Stimulated activated naive CD8-positive, alpha-beta T cell treated with anti-CD3 and anti-CD28 coated beads, Interleukin-15, Interleukin-2, amounts not matched to agents 100 ng/mL and 50 ng/mL, for 24 hours (primary cell): ENCODE measurements around the gene SH3RF2.

ENCODE experiments used
- H3K27ac Mint-ChIP-seq: one replicate; pipeline ENCODE4 v1.8.0; 2021; ENCODE audit warnings: mild to moderate bottlenecking, mixed read lengths
- H3K27me3 Mint-ChIP-seq: one replicate; pipeline ENCODE4 v1.8.0; 2021; ENCODE audit warnings: mixed read lengths
- H3K36me3 Mint-ChIP-seq: one replicate; pipeline ENCODE4 v1.8.0; 2021; ENCODE audit warnings: low read depth, mixed read lengths
- H3K4me1 Mint-ChIP-seq: one replicate; pipeline ENCODE4 v1.8.0; 2021; ENCODE audit warnings: low read depth, mixed read lengths
- H3K4me3 Mint-ChIP-seq: one replicate; pipeline ENCODE4 v1.8.0; 2021; ENCODE audit warnings: mild to moderate bottlenecking, mixed read lengths
- H3K9me3 Mint-ChIP-seq: one replicate; pipeline ENCODE4 v1.8.0; 2021; ENCODE audit warnings: mixed read lengths

Gene SH3RF2

GRCh38 chr5:145938776-145939539, 2.6 kb downstream of the SH3RF2 start:
- Mint-ChIP-seq H3K4me1 (peaks cover 30% of the 10 kb centered on the region), H3K27me3 (peaks cover 54% of the 10 kb centered on the region), H3K27ac (no peak overlapping the region), H3K9me3 (no peaks in the 10 kb centered on the region), H3K36me3 (no peaks in the 10 kb centered on the region), H3K4me3 (no peak overlapping the region)

- H3K27me3 Mint-ChIP-seq = peaks cover 51% of the 10 kb centered on the region
Measured at GRCh38 chr5:145939540-145940065, 3.2 kb downstream of the SH3RF2 start.

GRCh38 chr5:145941096-145941447, 4.7 kb downstream of the SH3RF2 start:
- Mint-ChIP-seq H3K36me3 (no peaks in the 10 kb centered on the region), H3K27me3 (peaks cover 50% of the 10 kb centered on the region), H3K27ac (no peak overlapping the region), H3K4me1 (peaks cover 36% of the 10 kb centered on the region), H3K4me3 (no peak overlapping the region), H3K9me3 (no peaks in the 10 kb centered on the region)

More at GRCh38 chr5:145939540-145940065, 3.2 kb downstream of the SH3RF2 start:
- no peaks in the 10 kb centered on the region for H3K9me3 Mint-ChIP-seq
- H3K36me3 Mint-ChIP-seq = no peaks in the 10 kb centered on the region
- no peak overlapping the region for H3K4me3 Mint-ChIP-seq
- peaks cover 30% of the 10 kb centered on the region for H3K4me1 Mint-ChIP-seq
- H3K27ac Mint-ChIP-seq = no peak overlapping the region

- Mint-ChIP-seq H3K27ac (no peak overlapping the region), H3K4me1 (peaks cover 36% of the 10 kb centered on the region), H3K9me3 (no peaks in the 10 kb centered on the region), H3K36me3 (no peaks in the 10 kb centered on the region), H3K4me3 (no peak overlapping the region), H3K27me3 (peaks cover 45% of the 10 kb centered on the region)
Measured at GRCh38 chr5:145941448-145942130, 5.2 kb downstream of the SH3RF2 start.

- Mint-ChIP-seq H3K27ac (no peak overlapping the region), H3K36me3 (no peaks in the 10 kb centered on the region), H3K9me3 (no peaks in the 10 kb centered on the region), H3K27me3 (peaks cover 39% of the 10 kb centered on the region), H3K4me1 (peaks cover 36% of the 10 kb centered on the region), H3K4me3 (no peak overlapping the region)
Measured at GRCh38 chr5:145942201-145942600, 5.8 kb downstream of the SH3RF2 start.

- Mint-ChIP-seq H3K27ac (no peak overlapping the region), H3K4me1 (peaks cover 36% of the 10 kb centered on the region), H3K4me3 (no peak overlapping the region), H3K9me3 (no peaks in the 10 kb centered on the region), H3K36me3 (no peaks in the 10 kb centered on the region), H3K27me3 (peaks cover 37% of the 10 kb centered on the region)
Measured at GRCh38 chr5:145942749-145943148, 6.4 kb downstream of the SH3RF2 start.

- H3K27me3 Mint-ChIP-seq = peaks cover 43% of the 10 kb centered on the region
- H3K27ac Mint-ChIP-seq = no peak overlapping the region
- H3K4me1 Mint-ChIP-seq = peaks cover 36% of the 10 kb centered on the region
Measured at GRCh38 chr5:145943674-145944121, 7.3 kb downstream of the SH3RF2 start.

GRCh38 chr5:145944328-145944727, 8.0 kb downstream of the SH3RF2 start:
- Mint-ChIP-seq H3K4me3 (no peak overlapping the region), H3K27ac (no peak overlapping the region), H3K9me3 (no peaks in the 10 kb centered on the region), H3K4me1 (peaks cover 36% of the 10 kb centered on the region), H3K27me3 (peaks cover 46% of the 10 kb centered on the region), H3K36me3 (no peaks in the 10 kb centered on the region)

More at GRCh38 chr5:145943674-145944121, 7.3 kb downstream of the SH3RF2 start:
- Mint-ChIP-seq H3K9me3 (no peaks in the 10 kb centered on the region), H3K36me3 (no peaks in the 10 kb centered on the region), H3K4me3 (no peak overlapping the region)

- H3K9me3 Mint-ChIP-seq = no peaks in the 10 kb centered on the region
- H3K4me1 Mint-ChIP-seq = peaks cover 36% of the 10 kb centered on the region
- no peaks in the 10 kb centered on the region for H3K36me3 Mint-ChIP-seq
- H3K4me3 Mint-ChIP-seq = no peak overlapping the region
- no peak overlapping the region for H3K27ac Mint-ChIP-seq
- H3K27me3 Mint-ChIP-seq = peaks cover 47% of the 10 kb centered on the region
Measured at GRCh38 chr5:145945620-145946111, 9.3 kb downstream of the SH3RF2 start.

- Mint-ChIP-seq H3K27me3 (peaks cover 44% of the 10 kb centered on the region), H3K9me3 (no peaks in the 10 kb centered on the region), H3K4me1 (peaks cover 33% of the 10 kb centered on the region), H3K27ac (peak overlapping the region; percentile 59), H3K4me3 (no peak overlapping the region), H3K36me3 (no peaks in the 10 kb centered on the region)
Measured at GRCh38 chr5:145946112-145946861, 9.9 kb downstream of the SH3RF2 start.

GRCh38 chr5:145947581-145947980, 11.2 kb downstream of the SH3RF2 start:
- Mint-ChIP-seq H3K27me3 (peaks cover 41% of the 10 kb centered on the region), H3K36me3 (no peaks in the 10 kb centered on the region), H3K27ac (no peak overlapping the region), H3K9me3 (no peaks in the 10 kb centered on the region), H3K4me3 (no peak overlapping the region), H3K4me1 (peaks cover 23% of the 10 kb centered on the region)

GRCh38 chr5:145948047-145948446, 11.7 kb downstream of the SH3RF2 start:
- Mint-ChIP-seq H3K36me3 (no peaks in the 10 kb centered on the region), H3K4me1 (peaks cover 23% of the 10 kb centered on the region), H3K9me3 (no peaks in the 10 kb centered on the region), H3K27me3 (peaks cover 40% of the 10 kb centered on the region), H3K4me3 (no peak overlapping the region), H3K27ac (no peak overlapping the region)

GRCh38 chr5:145948921-145949320, 12.5 kb downstream of the SH3RF2 start:
- Mint-ChIP-seq H3K27ac (no peak overlapping the region), H3K4me3 (no peak overlapping the region), H3K36me3 (no peaks in the 10 kb centered on the region), H3K9me3 (peaks cover 3% of the 10 kb centered on the region), H3K27me3 (peaks cover 40% of the 10 kb centered on the region), H3K4me1 (peaks cover 23% of the 10 kb centered on the region)

- H3K36me3 Mint-ChIP-seq = no peaks in the 10 kb centered on the region
- no peak overlapping the region for H3K27ac Mint-ChIP-seq
- no peak overlapping the region for H3K4me3 Mint-ChIP-seq
- H3K9me3 Mint-ChIP-seq = peaks cover 3% of the 10 kb centered on the region
- H3K4me1 Mint-ChIP-seq = peaks cover 23% of the 10 kb centered on the region
- H3K27me3 Mint-ChIP-seq = peaks cover 37% of the 10 kb centered on the region
Measured at GRCh38 chr5:145949474-145949873, 13.1 kb downstream of the SH3RF2 start.
